DND-41 (cell line): Measurements from ENCODE around the gene KRT9.
"Not testable (repeated sequence)": the region's sequence is repeated elsewhere in the genome, so short reads cannot be mapped to it uniquely, and the experiment has no call there.

Experiments used
- EZH2 ChIP-seq: IDR thresholded peaks from 3 replicates; pipeline ENCODE4 v1.6.1; 2012; ENCODE audit warnings: borderline replicate concordance, low read depth, mild to moderate bottlenecking, moderate library complexity, low read length, inconsistent platforms; ENCODE audit not compliant: severe bottlenecking
- TF ChIP-seq, protein P1 (sequence below): IDR thresholded peaks from 2 replicates; pipeline ENCODE4 v1.5.1; 2012; ENCODE audit warnings: borderline replicate concordance, low read length, moderate library complexity, mild to moderate bottlenecking; ENCODE audit not compliant: poor library complexity, severe bottlenecking; ENCODE audit errors: extremely low read depth

- TF ChIP-seq, protein P1, sequence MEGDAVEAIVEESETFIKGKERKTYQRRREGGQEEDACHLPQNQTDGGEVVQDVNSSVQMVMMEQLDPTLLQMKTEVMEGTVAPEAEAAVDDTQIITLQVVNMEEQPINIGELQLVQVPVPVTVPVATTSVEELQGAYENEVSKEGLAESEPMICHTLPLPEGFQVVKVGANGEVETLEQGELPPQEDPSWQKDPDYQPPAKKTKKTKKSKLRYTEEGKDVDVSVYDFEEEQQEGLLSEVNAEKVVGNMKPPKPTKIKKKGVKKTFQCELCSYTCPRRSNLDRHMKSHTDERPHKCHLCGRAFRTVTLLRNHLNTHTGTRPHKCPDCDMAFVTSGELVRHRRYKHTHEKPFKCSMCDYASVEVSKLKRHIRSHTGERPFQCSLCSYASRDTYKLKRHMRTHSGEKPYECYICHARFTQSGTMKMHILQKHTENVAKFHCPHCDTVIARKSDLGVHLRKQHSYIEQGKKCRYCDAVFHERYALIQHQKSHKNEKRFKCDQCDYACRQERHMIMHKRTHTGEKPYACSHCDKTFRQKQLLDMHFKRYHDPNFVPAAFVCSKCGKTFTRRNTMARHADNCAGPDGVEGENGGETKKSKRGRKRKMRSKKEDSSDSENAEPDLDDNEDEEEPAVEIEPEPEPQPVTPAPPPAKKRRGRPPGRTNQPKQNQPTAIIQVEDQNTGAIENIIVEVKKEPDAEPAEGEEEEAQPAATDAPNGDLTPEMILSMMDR = not testable (repeated sequence)
- TF ChIP-seq EZH2 = not testable (repeated sequence)
Measured at GRCh38 chr17:41606930-41607329, 35.1 kb upstream of the KRT9 start.
